SK-N-SH (cell line): ENCODE measurements around the gene GALNT17. TPM values are rescaled to one million over a fixed set of nuclear protein-coding genes. Genes with fewer than 3 reads are reported as not detected.

Experiments used
- CTCF ChIA-PET: fragments of 300-600, 350-600 bp; formaldehyde crosslinking; extraction: SDS; loops from one replicate; lab custom pipeline; 2021; lab: Yijun Ruan, JAX
- POLR2A ChIA-PET: fragments of 350-600 bp; sonication (Branson Sonifier 250); formaldehyde crosslinking; extraction: SDS; loops from one replicate; lab custom pipeline; 2020; ENCODE audit warnings: antibody characterized with exemption, inconsistent platforms; lab: Yijun Ruan, JAX
- DNase-seq: peaks from one replicate; pipeline ENCODE4 v3.0.0; 2012
- H2AFZ ChIP-seq: fragments of 200-600 bp; sonication (generic); 2 replicates; pipeline ENCODE4 v1.8.1; 2016; ENCODE audit warnings: antibody characterized with exemption, mild to moderate bottlenecking, low read depth
- H3F3A ChIP-seq: fragments of 200-600 bp; sonication (generic); replicated peaks from 2 replicates; pipeline ENCODE3; 2016; ENCODE audit warnings: antibody characterized with exemption, mild to moderate bottlenecking; ENCODE audit not compliant: insufficient read depth
- H3K27ac ChIP-seq, 2 experiments: fragments of 200-500 bp in 1 of 2; fragments of 200-600 bp in 1 of 2; sonication (Bioruptor generic) in 1 of 2; sonication (generic), shearing (Covaris generic) in 1 of 2; 2 replicates each; pipeline versions ENCODE4 v1.5.1 to v1.6.1; 2014 to 2016; ENCODE audit warnings: low read depth in 2 of 2, inconsistent platforms in 1 of 2, low read length in 1 of 2, mild to moderate bottlenecking in 1 of 2, mixed read lengths in 1 of 2
- H3K27me3 ChIP-seq: fragments of 200-600 bp; sonication (generic), shearing (Covaris generic); 2 replicates; pipeline ENCODE4 v1.6.1; 2016; ENCODE audit warnings: mixed run types; ENCODE audit not compliant: insufficient read depth
- H3K36me3 ChIP-seq, 2 experiments: fragments of 200-500 bp in 1 of 2; fragments of 200-600 bp in 1 of 2; sonication (Bioruptor generic) in 1 of 2; sonication (generic) in 1 of 2; replicated peaks in 1 of 2; 2 replicates each; pipeline versions ENCODE3 to v1.5.1; 2014 to 2016; ENCODE audit warnings: low read length in 1 of 2, mild to moderate bottlenecking in 1 of 2; ENCODE audit not compliant: insufficient read depth in 2 of 2, control insufficient read depth in 1 of 2
- H3K4me1 ChIP-seq, 2 experiments: fragments of 200-500 bp in 1 of 2; fragments of 200-600 bp in 1 of 2; sonication (Bioruptor generic) in 1 of 2; sonication (generic), shearing (Covaris generic) in 1 of 2; 2 replicates each; pipeline versions ENCODE4 v1.5.1 to v1.6.1; 2014 to 2016; ENCODE audit warnings: low read depth in 1 of 2, low read length in 1 of 2, mixed run types in 1 of 2; ENCODE audit not compliant: insufficient read depth in 2 of 2, control insufficient read depth in 1 of 2
- H3K4me2 ChIP-seq: fragments of 200-600 bp; sonication (generic), shearing (Covaris generic); 2 replicates; pipeline ENCODE4 v1.6.1; 2017; ENCODE audit warnings: mixed run types
- H3K4me3 ChIP-seq, 2 experiments: fragments of 200-500 bp in 1 of 2; fragments of 200-600 bp in 1 of 2; sonication (Bioruptor generic) in 1 of 2; sonication (generic), shearing (Covaris generic) in 1 of 2; 2 replicates each; pipeline versions ENCODE4 v1.5.1 to v1.8.1; 2014 to 2016; ENCODE audit warnings: low read depth in 2 of 2, inconsistent platforms in 1 of 2, low read length in 1 of 2, mild to moderate bottlenecking in 1 of 2, mixed read lengths in 1 of 2, moderate library complexity in 1 of 2
- H3K79me2 ChIP-seq: fragments of 200-600 bp; sonication (generic); 2 replicates; pipeline ENCODE4 v1.8.1; 2017; ENCODE audit warnings: mild to moderate bottlenecking; ENCODE audit not compliant: insufficient read depth
- H3K9ac ChIP-seq: fragments of 200-600 bp; sonication (generic); 2 replicates; pipeline ENCODE4 v1.6.1; 2017; ENCODE audit warnings: mixed run types
- H3K9me2 ChIP-seq: fragments of 200-600 bp; sonication (generic); 2 replicates; pipeline ENCODE4 v1.6.1; 2017; ENCODE audit warnings: mixed run types
- H3K9me3 ChIP-seq: fragments of 200-600 bp; sonication (generic); 2 replicates; pipeline ENCODE4 v1.6.1; 2017; ENCODE audit warnings: mixed run types, mild to moderate bottlenecking, moderate library complexity
- H4K20me1 ChIP-seq: fragments of 200-600 bp; sonication (generic); 2 replicates; pipeline ENCODE4 v1.6.1; 2017; ENCODE audit warnings: mild to moderate bottlenecking, mixed run types; ENCODE audit not compliant: insufficient read depth
- CHD2 ChIP-seq: fragments of 150-350 bp; IDR thresholded peaks from 2 replicates; pipeline ENCODE4 v1.6.1; 2018; ENCODE audit warnings: low read length; ENCODE audit not compliant: partially characterized antibody
- FOXM1 ChIP-seq: IDR thresholded peaks from 2 replicates; pipeline ENCODE4 v1.4.0; 2012; ENCODE audit warnings: low read depth, mild to moderate bottlenecking
- GABPA ChIP-seq: IDR thresholded peaks from 2 replicates; pipeline ENCODE4 v1.4.0; 2012; ENCODE audit warnings: low read depth, mild to moderate bottlenecking
- GATA2 ChIP-seq: sonication (generic); formaldehyde crosslinking; IDR thresholded peaks from 2 replicates; pipeline ENCODE4 v1.5.0; 2020; ENCODE audit warnings: mild to moderate bottlenecking, missing genetic modification reagents
- JUND ChIP-seq: IDR thresholded peaks from 2 replicates; pipeline ENCODE4 v1.4.0; 2012
- MEF2A ChIP-seq: IDR thresholded peaks from 2 replicates; pipeline ENCODE4 v1.4.0; 2012; ENCODE audit warnings: low read depth, borderline replicate concordance
- NRF1 ChIP-seq: IDR thresholded peaks from 2 replicates; pipeline ENCODE4 v1.6.1; 2012; ENCODE audit warnings: low read depth, mild to moderate bottlenecking, low read length
- PBX3 ChIP-seq: IDR thresholded peaks from 2 replicates; pipeline ENCODE4; 2012
- POLR2AphosphoS5 ChIP-seq: IDR thresholded peaks from 2 replicates; pipeline ENCODE4 v1.6.1; 2012; ENCODE audit warnings: low read depth, low read length
- RAD21 ChIP-seq: IDR thresholded peaks from 2 replicates; pipeline ENCODE4 v1.6.1; 2012; ENCODE audit warnings: mild to moderate bottlenecking, low read length
- RFX5 ChIP-seq: IDR thresholded peaks from 2 replicates; pipeline ENCODE4 v1.6.1; 2012; ENCODE audit warnings: mild to moderate bottlenecking, improper control_type of control experiment, low read length
- RXRA ChIP-seq: IDR thresholded peaks from 2 replicates; pipeline ENCODE4 v1.4.0; 2012; ENCODE audit warnings: low read depth, mild to moderate bottlenecking, borderline replicate concordance
- SIN3A ChIP-seq: IDR thresholded peaks from 2 replicates; pipeline ENCODE4 v1.6.1; 2012; ENCODE audit warnings: low read depth, mild to moderate bottlenecking, low read length, moderate library complexity, borderline replicate concordance
- USF2 ChIP-seq: fragments of 150-350 bp; IDR thresholded peaks from 2 replicates; pipeline ENCODE4 v1.6.1; 2017; ENCODE audit warnings: antibody characterized with exemption, low read length, low read depth, borderline replicate concordance
- ZBTB33 ChIP-seq: IDR thresholded peaks from 2 replicates; pipeline ENCODE4 v1.4.0; 2012; ENCODE audit warnings: low read depth, borderline replicate concordance
- WGBS: methylation state at CpG from one replicate; pipeline ENCODE4 v1.1.6; 2017; ENCODE audit warnings: low lambda C conversion rate; 5-methylcytosine and 5-hydroxymethylcytosine counted together
- polyA plus RNA-seq, 3 experiments: library from polyadenylated mRNA; depleted of rRNA; stranded (reverse); fragments of >200 nt; gene quantifications; 2 replicates each; pipeline ENCODE4 v1.2.3, GENCODE V29; 2012
- TF ChIP-seq, protein P1 (sequence below): fragments of 200-600 bp; sonication (generic); IDR thresholded peaks from 2 replicates; pipeline ENCODE4 v1.6.1; 2017; ENCODE audit warnings: antibody characterized with exemption, mild to moderate bottlenecking, moderate library complexity

GALNT17 gene
- polyA plus RNA-seq, 1 of the 3 experiments (the other 2 are of a cell fraction): not detected

GRCh38 chr7:71155236-71155635 is 23.3 kb downstream of the GALNT17 start:
- Histone ChIP-seq H3K79me2 (no peaks in the 10 kb centered on the region), H3K27me3 (no peaks in the 10 kb centered on the region), H3K36me3 (no peaks in the 10 kb centered on the region), H3F3A (no peaks in the 10 kb centered on the region), H3K4me1 (no peaks in the 10 kb centered on the region), H3K9me3 (peaks cover 8% of the 10 kb centered on the region; the same call in 1 of the 2 replicates), H3K9me2 (no peaks in the 10 kb centered on the region), H3K4me3 (no peak overlapping the region), H2AFZ (no peak overlapping the region)
- CTCF ChIA-PET: no interaction called here
- TF ChIP-seq GATA2 (CRISPR knock-in tag): no peak
- no peak for TF ChIP-seq JUND
- no peak for TF ChIP-seq RXRA
- no peak for TF ChIP-seq RAD21
- no peak for TF ChIP-seq CHD2
- TF ChIP-seq ZBTB33: no peak
- no peak for TF ChIP-seq RFX5
- TF ChIP-seq NRF1: no peak
- TF ChIP-seq MEF2A: no peak
- no peak for TF ChIP-seq SIN3A
- TF ChIP-seq GABPA: no peak
- TF ChIP-seq, protein P1, sequence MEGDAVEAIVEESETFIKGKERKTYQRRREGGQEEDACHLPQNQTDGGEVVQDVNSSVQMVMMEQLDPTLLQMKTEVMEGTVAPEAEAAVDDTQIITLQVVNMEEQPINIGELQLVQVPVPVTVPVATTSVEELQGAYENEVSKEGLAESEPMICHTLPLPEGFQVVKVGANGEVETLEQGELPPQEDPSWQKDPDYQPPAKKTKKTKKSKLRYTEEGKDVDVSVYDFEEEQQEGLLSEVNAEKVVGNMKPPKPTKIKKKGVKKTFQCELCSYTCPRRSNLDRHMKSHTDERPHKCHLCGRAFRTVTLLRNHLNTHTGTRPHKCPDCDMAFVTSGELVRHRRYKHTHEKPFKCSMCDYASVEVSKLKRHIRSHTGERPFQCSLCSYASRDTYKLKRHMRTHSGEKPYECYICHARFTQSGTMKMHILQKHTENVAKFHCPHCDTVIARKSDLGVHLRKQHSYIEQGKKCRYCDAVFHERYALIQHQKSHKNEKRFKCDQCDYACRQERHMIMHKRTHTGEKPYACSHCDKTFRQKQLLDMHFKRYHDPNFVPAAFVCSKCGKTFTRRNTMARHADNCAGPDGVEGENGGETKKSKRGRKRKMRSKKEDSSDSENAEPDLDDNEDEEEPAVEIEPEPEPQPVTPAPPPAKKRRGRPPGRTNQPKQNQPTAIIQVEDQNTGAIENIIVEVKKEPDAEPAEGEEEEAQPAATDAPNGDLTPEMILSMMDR: no peak
- TF ChIP-seq POLR2AphosphoS5: no peak
- TF ChIP-seq FOXM1: no peak
- no peak for TF ChIP-seq USF2
- TF ChIP-seq PBX3: no peak
- TF ChIP-seq, all 33 proteins: peak for 0
- H3K9ac ChIP-seq: no peak overlapping the region
- POLR2A ChIA-PET: no interaction called here
- no peak for DNase-seq
- no peak overlapping the region for H3K27ac ChIP-seq
- 12% methylated on average over 9 of the region's 9 CpGs for WGBS
- H4K20me1 ChIP-seq: no peaks in the 10 kb centered on the region
- H3K4me2 ChIP-seq: no peak overlapping the region
